Subcutaneous abdominal adipose tissue (tissue), 5 donors: ENCODE data around the gene SETD6.
A peak's percentile ranks its signal among the peaks of the same experiment; 100 is the strongest.

Experiments used
- H3K27ac ChIP-seq: one replicate; pipeline ENCODE4 v1.7.0; 2013; ENCODE audit warnings: low read depth, mild to moderate bottlenecking, inconsistent platforms, low read length, moderate library complexity
- H3K27me3 ChIP-seq, 5 donors: one replicate each; pipeline ENCODE4 v1.7.0; 2013; ENCODE audit warnings: low read length in 5 of 5, inconsistent platforms in 1 of 5; ENCODE audit not compliant: control insufficient read depth in 5 of 5, insufficient read depth in 4 of 5
- H3K36me3 ChIP-seq, 5 donors: one replicate each; pipeline ENCODE4 v1.7.0; 2013; ENCODE audit warnings: low read length in 5 of 5; ENCODE audit not compliant: control insufficient read depth in 5 of 5, insufficient read depth in 5 of 5
- H3K4me1 ChIP-seq, 5 donors: one replicate each; pipeline ENCODE4 v1.7.0; 2013; ENCODE audit warnings: low read length in 5 of 5, mild to moderate bottlenecking in 3 of 5, moderate library complexity in 1 of 5; ENCODE audit not compliant: control insufficient read depth in 5 of 5, insufficient read depth in 5 of 5
- H3K4me3 ChIP-seq, 5 donors: one replicate each; pipeline ENCODE4 v1.7.0; 2013; ENCODE audit warnings: low read length in 5 of 5, low read depth in 1 of 5
- H3K9ac ChIP-seq, 5 donors: one replicate each; pipeline ENCODE4 v1.7.0; 2013; ENCODE audit warnings: low read length in 5 of 5, mild to moderate bottlenecking in 4 of 5, moderate library complexity in 3 of 5
- H3K9me3 ChIP-seq, 5 donors: one replicate each; pipeline ENCODE4 v1.7.0; 2013; ENCODE audit warnings: low read length in 5 of 5; ENCODE audit not compliant: control insufficient read depth in 5 of 5
- donor health status: healthy.
- donor health status: healthy.
- donor health status: healthy.
- donor health status: healthy.
- donor health status: healthy.

SETD6 gene

DNA sequence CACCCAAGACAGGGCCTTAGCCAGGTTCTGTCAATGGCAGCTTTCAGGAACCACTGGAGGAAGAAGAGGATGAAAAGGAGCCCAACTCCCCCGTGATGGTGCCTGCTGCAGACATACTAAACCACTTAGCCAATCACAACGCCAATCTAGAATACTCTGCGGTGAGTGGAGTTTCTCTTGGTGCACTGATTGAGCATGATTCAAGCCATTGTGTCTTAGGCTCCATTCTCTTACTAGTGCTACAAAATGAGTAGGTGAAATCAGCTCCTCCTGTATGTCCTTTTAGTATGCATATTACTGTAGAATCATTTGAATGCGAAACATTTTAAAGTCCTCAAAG, 1.4 kb downstream of the SETD6 start:
- peaks cover 1 to 25% (median 18%) of the 10 kb centered on the region in 5 donors for H3K4me1 ChIP-seq

DNA sequence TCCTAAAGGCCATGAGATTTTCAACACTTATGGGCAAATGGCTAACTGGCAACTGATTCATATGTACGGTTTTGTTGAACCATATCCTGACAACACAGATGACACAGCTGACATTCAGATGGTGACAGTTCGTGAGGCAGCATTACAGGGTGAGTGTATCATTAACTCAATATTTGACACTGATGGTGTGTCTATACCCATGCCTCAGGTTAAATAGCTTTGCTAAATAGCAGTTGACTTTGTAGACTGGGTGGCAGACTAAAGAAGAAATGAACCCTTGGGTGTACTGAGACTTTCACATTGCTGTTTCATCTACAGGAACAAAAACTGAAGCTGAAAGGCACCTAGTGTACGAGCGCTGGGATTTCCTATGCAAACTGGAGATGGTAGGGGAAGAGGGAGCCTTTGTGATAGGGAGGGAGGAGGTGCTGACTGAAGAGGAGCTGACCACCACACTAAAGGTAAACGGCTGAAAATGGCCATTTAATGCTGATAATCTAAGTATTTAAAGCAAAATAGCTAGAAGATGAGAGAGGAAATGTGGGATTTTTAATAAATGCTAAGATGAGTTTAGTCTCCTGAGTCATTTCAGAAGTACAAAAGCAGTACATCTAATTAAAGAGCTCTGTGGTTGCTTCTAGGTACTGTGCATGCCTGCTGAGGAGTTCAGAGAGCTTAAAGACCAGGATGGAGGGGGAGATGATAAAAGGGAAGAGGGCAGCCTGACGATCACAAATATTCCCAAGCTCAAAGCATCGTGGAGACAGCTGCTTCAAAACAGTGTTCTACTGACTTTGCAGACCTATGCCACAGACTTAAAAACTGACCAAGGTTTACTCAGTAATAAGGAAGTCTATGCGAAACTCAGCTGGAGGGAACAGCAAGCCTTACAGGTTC, 3.0 kb downstream of the SETD6 start:
- H3K4me1 ChIP-seq = peaks cover 1 to 21% (median 18%) of the 10 kb centered on the region in 5 donors
- H3K36me3 ChIP-seq = peaks cover 35 to 63% (median 56%) of the 10 kb centered on the region in 5 donors
- H3K9ac ChIP-seq = no peak overlapping the region

More for the DNA sequence above, 1.4 kb downstream of the SETD6 start:
- Histone ChIP-seq H3K4me3 (no peak overlapping the region), H3K9ac (peak overlapping the region in 2 of 5 donors; percentile 21 to 65), H3K9me3 (no peaks in the 10 kb centered on the region), H3K27me3 (no peaks in the 10 kb centered on the region), H3K36me3 (peaks cover 26 to 47% (median 42%) of the 10 kb centered on the region in 5 donors), H3K27ac (no peak overlapping the region)

DNA sequence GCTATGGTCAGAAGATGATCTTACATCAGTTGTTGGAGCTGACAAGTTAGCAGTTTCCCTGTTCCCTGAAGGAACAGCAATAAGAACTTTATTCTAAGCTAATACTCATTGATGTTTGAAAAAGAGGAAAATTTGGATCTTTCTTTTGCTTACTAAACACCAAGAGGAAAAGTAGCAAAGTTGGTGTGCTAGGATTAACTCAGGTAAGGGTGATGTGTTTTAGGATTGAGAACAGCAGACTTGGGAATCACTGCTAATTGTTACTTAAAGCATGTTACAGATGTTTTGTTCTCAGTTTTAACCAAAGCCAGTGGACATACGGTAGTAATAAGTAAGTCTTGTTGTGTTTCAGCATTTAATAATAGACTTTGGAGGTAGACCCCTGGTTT, 3.7 kb downstream of the SETD6 start:
- Histone ChIP-seq H3K4me1 (peaks cover 1 to 21% (median 18%) of the 10 kb centered on the region in 5 donors), H3K27ac (no peak overlapping the region), H3K27me3 (no peaks in the 10 kb centered on the region), H3K4me3 (no peak overlapping the region), H3K9ac (no peak overlapping the region), H3K36me3 (peaks cover 39 to 69% (median 61%) of the 10 kb centered on the region in 5 donors), H3K9me3 (no peaks in the 10 kb centered on the region)

More for the DNA sequence above, 3.0 kb downstream of the SETD6 start:
- Histone ChIP-seq H3K9me3 (no peaks in the 10 kb centered on the region), H3K27ac (no peak overlapping the region), H3K27me3 (no peaks in the 10 kb centered on the region), H3K4me3 (no peak overlapping the region)

DNA sequence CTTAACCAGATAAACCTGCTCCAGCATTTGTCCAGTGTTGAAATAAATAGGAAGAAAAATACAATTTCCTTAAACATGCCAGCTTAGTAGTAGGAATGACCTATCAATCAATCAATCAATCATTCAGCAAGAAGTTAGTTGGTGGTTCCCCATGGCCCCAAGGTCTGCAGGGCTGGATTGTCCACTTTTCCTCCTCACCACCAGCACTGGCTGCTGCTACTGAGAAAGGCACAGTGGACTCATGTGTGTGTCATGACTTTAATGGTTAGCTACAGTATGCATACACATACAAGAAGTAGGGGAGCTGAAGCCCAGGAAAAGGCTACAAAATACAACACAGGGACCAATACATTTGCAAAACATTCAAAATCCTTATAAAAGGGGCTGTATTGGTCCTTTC, 4.4 kb downstream of the SETD6 start:
- no peaks in the 10 kb centered on the region for H3K27me3 ChIP-seq
- H3K27ac ChIP-seq = no peak overlapping the region
- no peak overlapping the region for H3K4me3 ChIP-seq
- no peaks in the 10 kb centered on the region for H3K9me3 ChIP-seq
- H3K4me1 ChIP-seq = peaks cover 1 to 16% (median 15%) of the 10 kb centered on the region in 5 donors
- no peak overlapping the region for H3K9ac ChIP-seq
- peaks cover 45 to 77% (median 68%) of the 10 kb centered on the region in 5 donors for H3K36me3 ChIP-seq

DNA sequence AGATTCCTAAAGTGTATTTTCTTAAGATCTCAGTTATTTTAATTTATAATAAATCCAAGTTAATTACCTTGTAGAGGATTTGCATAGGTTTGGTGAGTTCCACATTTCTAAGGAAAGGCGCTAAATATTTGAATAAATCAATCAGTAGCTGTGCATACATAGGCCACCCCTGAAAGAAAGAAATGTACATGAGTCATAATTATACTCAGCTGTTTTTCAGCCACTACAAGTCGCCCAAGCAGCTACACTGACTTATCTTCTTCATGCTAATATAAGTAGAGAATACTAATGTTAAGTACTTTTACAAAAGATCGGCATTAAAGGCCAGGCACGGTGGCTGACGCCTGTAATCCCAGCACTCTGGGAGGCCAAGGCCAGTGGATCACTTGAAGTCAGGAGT, 14.9 kb downstream of the SETD6 start:
- Histone ChIP-seq H3K27me3 (no peaks in the 10 kb centered on the region), H3K9me3 (no peaks in the 10 kb centered on the region), H3K27ac (no peak overlapping the region), H3K36me3 (peaks cover 66 to 92% (median 84%) of the 10 kb centered on the region in 5 donors), H3K4me1 (no peaks in the 10 kb centered on the region), H3K9ac (no peak overlapping the region), H3K4me3 (no peak overlapping the region)

DNA sequence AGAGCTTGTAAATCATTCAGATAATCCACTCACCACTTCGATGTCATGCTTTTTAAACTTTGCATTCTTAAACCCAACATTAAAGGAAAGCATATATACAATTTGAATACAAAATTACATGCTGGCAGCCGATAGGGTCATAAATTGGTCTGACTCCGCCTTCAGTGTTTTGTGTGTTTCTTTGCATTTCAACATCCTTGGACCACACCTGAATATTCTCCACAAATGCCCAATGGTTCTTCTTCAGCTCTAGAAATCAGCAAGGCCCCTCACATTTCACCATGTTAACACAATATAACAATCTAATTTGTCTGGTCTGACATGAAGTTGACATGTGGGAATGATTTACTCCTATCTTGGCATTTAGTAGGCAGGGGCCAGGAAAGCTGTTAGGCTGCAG, 17.1 kb downstream of the SETD6 start:
- Histone ChIP-seq H3K9me3 (no peaks in the 10 kb centered on the region), H3K4me1 (no peaks in the 10 kb centered on the region), H3K36me3 (peaks cover 70 to 97% (median 87%) of the 10 kb centered on the region in 5 donors), H3K9ac (no peak overlapping the region), H3K4me3 (no peak overlapping the region), H3K27ac (no peak overlapping the region), H3K27me3 (no peaks in the 10 kb centered on the region)

DNA sequence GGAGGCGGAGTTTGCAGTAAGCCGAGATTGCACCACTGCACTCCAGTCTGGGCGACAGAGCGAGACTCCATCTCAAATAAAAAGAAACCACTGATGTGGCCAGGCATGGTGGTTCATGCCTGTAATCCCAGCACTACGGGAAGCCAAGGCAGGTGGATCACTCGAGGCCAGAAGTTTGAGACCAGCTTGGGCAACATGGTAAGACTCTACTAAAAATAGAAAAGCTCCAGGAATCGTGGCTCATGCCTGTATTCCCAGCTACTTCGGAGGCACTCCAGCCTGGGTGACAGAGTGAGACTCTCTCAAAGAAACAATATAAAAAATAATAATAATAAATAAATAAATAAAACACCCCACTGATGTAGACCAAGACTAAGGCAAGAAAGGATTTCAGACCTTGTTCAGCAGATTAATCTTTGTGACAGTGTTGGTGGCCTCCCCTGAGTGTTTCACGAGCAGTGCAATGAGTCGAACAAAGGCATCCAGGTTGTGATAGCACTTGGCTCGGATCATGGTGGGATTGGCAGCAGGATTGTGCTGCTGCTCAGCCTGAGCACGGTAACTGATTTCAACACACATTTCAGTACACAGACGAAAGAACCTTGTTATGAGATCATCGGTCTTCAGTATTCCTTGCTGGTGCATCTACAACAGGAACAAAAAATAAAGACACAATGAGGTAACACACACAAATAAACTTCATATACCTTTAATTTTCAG, 18.6 kb downstream of the SETD6 start:
- H3K9ac ChIP-seq = no peak overlapping the region
- no peak overlapping the region for H3K4me3 ChIP-seq
- H3K27me3 ChIP-seq = no peaks in the 10 kb centered on the region
- H3K9me3 ChIP-seq = no peaks in the 10 kb centered on the region
- no peak overlapping the region for H3K27ac ChIP-seq
- peaks cover 74 to 98% (median 89%) of the 10 kb centered on the region in 5 donors for H3K36me3 ChIP-seq
- no peaks in the 10 kb centered on the region for H3K4me1 ChIP-seq

DNA sequence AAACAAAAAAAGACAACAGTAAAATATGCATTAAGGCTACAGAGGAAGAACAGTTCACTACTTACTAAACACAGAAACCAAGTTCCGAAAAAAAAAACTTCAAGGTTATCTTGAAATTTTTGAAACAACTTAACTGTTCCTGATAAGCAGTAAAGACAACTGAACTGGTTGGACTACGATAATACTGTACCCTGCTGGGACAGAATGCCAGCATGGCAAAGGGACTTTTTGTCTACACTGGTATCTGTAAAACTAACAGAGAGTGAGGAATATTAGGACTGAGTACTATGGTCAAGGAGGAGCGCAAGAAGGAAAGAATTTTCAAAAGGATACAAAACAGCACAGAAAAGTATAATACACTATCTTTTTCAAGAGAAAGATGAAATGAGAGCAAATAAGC, 19.8 kb downstream of the SETD6 start:
- H3K36me3 ChIP-seq = peaks cover 73 to 98% (median 91%) of the 10 kb centered on the region in 5 donors
- H3K4me3 ChIP-seq = no peak overlapping the region
- H3K27ac ChIP-seq = no peak overlapping the region
- H3K9ac ChIP-seq = no peak overlapping the region
- no peaks in the 10 kb centered on the region for H3K4me1 ChIP-seq
- H3K27me3 ChIP-seq = no peaks in the 10 kb centered on the region
- no peaks in the 10 kb centered on the region for H3K9me3 ChIP-seq

DNA sequence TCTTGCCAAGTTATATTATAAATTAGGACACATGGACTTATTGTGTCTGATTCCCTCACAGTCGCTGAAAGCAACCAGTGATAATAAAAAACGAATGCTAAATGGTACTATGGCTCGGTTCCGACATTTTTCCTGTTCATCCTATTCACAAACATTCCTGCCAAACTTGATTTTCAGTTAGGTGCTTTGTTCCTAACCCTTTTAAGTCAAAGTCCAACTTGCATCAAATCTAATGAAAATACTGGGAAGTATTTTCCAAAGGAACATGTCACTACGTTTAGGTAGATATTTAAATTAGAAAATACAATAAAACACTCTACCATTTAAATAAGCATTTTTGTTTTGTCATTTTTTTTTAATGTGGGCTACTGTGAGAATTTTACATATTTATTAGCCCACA, 21.0 kb downstream of the SETD6 start:
- no peak overlapping the region for H3K27ac ChIP-seq

More for the DNA sequence above, 21.0 kb downstream of the SETD6 start:
- H3K9ac ChIP-seq = no peak overlapping the region
- H3K4me3 ChIP-seq = no peak overlapping the region
- no peaks in the 10 kb centered on the region for H3K9me3 ChIP-seq
- peaks cover 71 to 96% (median 91%) of the 10 kb centered on the region in 5 donors for H3K36me3 ChIP-seq
- H3K4me1 ChIP-seq = no peaks in the 10 kb centered on the region
- no peaks in the 10 kb centered on the region for H3K27me3 ChIP-seq
